Measurements from ENCODE around the gene MGAT4D.
"Not testable (repeated sequence)": the region's sequence is repeated elsewhere in the genome, so short reads cannot be mapped to it uniquely, and the experiment has no call there.

Gene MGAT4D

GRCh38 chr4:140439644-140440142, 58.4 kb downstream of the MGAT4D start:
- DNase-seq (ENCODE audit: low read depth, low spot score): no peak

- no peak for DNase-seq (ENCODE audit: low read depth, low spot score)
Observed at GRCh38 chr4:140427919-140428471, 70.1 kb downstream of the MGAT4D start.

GRCh38 chr4:140427106-140427918, 70.8 kb downstream of the MGAT4D start, which contains the start of gene CLGN:
Gene CLGN, minus strand, starts transcription at chr4:140427648. Its CDS starts 14,570 bp downstream, at chr4:140413078.
- peak; percentile 91 for DNase-seq (ENCODE audit: low read depth, low spot score)

GRCh38 chr4:140426610-140427105, 71.4 kb downstream of the MGAT4D start:
- DNase-seq (ENCODE audit: low read depth, low spot score): no peak

- DNase-seq (ENCODE audit: low read depth, low spot score): no peak
Observed at GRCh38 chr4:140423106-140423505, 75.0 kb downstream of the MGAT4D start.

GRCh38 chr4:140413130-140413969, 84.7 kb downstream of the MGAT4D start:
- DNase-seq (ENCODE audit: low read depth, low spot score): not testable (repeated sequence)

- DNase-seq (ENCODE audit: low read depth, low spot score): no peak
Observed at GRCh38 chr4:140408974-140409373, 89.1 kb downstream of the MGAT4D start.

- no peak for DNase-seq (ENCODE audit: low read depth, low spot score)
Observed at GRCh38 chr4:140406292-140406691, 91.8 kb downstream of the MGAT4D start.

GRCh38 chr4:140400111-140400510, 98.0 kb downstream of the MGAT4D start:
- no peak for DNase-seq (ENCODE audit: low read depth, low spot score)

- no peak for DNase-seq (ENCODE audit: low read depth, low spot score)
Observed at GRCh38 chr4:140395668-140396067, 102.4 kb downstream of the MGAT4D start.
